Tibial nerve (tissue), 3 donors: ENCODE data around the gene CDH18.

ENCODE experiments used
- POLR2A ChIP-seq, 2 donors: fragments of 450-650 bp; IDR thresholded peaks; one replicate each; pipeline ENCODE4 v1.6.1; 2017; ENCODE audit warnings: antibody characterized with exemption in 2 of 2, mild to moderate bottlenecking in 2 of 2, moderate library complexity in 2 of 2
- TF ChIP-seq, protein P1 (sequence below), 5 experiments: fragments of 200-600 bp in 3 of 5; fragments of 450-650 bp in 2 of 5; sonication (generic) in 3 of 5; IDR thresholded peaks; one replicate each; pipeline ENCODE4 v1.5.1; 2016 to 2019; ENCODE audit warnings: antibody characterized with exemption in 5 of 5, mild to moderate bottlenecking in 3 of 5, moderate library complexity in 2 of 5

DNA sequence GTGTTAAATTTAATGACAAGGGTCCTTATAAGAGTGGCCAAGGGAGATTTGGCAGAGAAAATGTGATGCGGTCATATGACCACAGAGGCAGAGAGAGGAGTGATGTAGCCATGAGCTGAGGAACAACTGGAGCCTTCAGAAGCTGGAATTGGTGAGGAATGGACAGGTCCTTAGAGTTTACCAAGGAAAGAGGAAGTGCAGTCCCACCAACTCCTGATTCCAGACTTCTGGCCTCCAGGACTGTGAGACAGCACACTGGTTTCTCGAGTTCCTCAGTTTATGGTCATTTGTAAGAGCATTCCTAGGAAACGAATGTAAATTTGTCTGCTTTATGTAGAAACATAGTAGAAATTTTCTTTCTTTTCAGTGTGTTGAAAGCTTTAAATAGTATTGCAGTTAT, 410.1 kb downstream of the CDH18 start:
- TF ChIP-seq, protein P1, sequence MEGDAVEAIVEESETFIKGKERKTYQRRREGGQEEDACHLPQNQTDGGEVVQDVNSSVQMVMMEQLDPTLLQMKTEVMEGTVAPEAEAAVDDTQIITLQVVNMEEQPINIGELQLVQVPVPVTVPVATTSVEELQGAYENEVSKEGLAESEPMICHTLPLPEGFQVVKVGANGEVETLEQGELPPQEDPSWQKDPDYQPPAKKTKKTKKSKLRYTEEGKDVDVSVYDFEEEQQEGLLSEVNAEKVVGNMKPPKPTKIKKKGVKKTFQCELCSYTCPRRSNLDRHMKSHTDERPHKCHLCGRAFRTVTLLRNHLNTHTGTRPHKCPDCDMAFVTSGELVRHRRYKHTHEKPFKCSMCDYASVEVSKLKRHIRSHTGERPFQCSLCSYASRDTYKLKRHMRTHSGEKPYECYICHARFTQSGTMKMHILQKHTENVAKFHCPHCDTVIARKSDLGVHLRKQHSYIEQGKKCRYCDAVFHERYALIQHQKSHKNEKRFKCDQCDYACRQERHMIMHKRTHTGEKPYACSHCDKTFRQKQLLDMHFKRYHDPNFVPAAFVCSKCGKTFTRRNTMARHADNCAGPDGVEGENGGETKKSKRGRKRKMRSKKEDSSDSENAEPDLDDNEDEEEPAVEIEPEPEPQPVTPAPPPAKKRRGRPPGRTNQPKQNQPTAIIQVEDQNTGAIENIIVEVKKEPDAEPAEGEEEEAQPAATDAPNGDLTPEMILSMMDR (IDR thresholded peaks at IDR 0.05), result no peak
- TF ChIP-seq POLR2A (IDR thresholded peaks at IDR 0.05), result no peak
